Measurements from ENCODE around the gene TIMM23B.
A peak's percentile ranks its signal among the peaks of the same experiment; 100 is the strongest.
"Not testable (repeated sequence)": the region's sequence is repeated elsewhere in the genome, so short reads cannot be mapped to it uniquely, and the experiment has no call there.

TIMM23B gene, protein sequence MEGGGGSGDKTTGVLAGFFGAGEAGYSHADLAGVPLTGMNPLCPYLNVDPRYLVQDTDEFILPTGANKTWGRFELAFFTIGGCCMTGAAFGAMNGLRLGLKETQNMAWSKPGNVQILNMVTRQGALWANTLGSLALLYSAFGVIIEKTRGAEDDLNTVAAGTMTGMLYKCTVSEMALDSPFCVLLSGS

GRCh38 chr10:49941447-49942338, at the start of gene TIMM23B, which contains the start of gene PARG:
Gene TIMM23B, plus strand, starts transcription at chr10:49942053. Its CDS starts 142 bp downstream, at chr10:49942195.
Gene PARG, minus strand, starts transcription at chr10:49942027. Its CDS starts 302 bp downstream, at chr10:49941725.
- DNase-seq, result peak; percentile 33

GRCh38 chr10:49899999-49900398, 41.9 kb upstream of the TIMM23B start:
- not testable (repeated sequence) for DNase-seq

- DNase-seq, result not testable (repeated sequence)
These were observed 41.4 kb upstream of the TIMM23B start for GRCh38 chr10:49900406-49900805.

GRCh38 chr10:49903829-49904228, 38.0 kb upstream of the TIMM23B start:
- DNase-seq, result not testable (repeated sequence)

DNA sequence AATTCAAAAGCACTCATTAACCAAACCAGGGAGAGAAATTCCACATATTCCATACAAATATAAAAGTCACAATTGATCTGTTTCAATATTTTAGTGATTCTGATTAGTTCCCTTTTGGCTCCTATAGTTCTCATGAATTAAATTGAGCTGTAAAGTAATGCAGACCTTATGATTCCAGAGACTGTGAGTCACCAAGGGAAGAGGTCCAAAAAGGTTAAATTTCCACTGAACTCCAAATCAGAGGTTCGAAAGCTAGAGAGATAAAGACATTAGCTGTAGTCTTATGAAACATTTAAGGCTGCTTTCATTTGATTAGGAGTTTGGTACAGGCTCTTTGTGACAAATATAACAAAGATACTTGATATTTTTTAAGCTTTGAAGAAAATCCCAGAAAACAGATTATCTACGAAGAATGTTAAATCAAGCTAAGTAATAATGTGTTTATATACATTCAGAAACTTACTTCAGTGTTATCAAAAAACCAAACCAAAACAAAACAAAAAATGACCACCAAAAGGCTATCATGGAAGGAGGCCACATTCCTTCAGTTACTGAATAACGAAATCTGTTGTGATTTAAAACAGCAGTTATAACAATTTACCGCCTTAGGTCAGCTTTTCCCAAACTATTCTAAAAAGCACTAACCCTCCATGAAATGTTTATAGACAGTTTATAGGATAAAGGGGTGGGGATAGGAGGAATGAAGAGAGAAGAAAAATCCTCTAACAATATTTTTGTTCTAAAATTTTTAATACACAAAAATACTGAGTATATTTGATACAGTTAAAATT, 33.4 kb upstream of the TIMM23B start:
- DNase-seq, result not testable (repeated sequence)

DNA sequence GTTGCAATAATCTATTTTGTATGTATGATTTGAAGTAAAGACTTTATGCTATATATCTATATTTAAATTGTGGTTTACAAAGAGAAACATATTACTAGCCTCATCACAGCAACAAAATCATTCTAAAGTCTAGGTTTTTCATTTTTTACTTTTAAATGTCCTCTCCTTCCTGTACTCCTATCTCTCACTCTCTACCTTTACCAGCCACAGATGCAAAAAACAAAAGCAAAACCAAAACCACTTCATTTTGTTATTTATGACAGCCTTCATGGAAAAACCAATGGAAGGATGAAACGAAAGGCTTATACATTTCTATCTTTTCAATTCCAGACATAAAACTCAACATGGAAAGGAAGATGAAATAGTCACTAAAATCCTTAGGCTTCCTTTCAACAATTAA, 31.6 kb upstream of the TIMM23B start:
- not testable (repeated sequence) for DNase-seq

DNA sequence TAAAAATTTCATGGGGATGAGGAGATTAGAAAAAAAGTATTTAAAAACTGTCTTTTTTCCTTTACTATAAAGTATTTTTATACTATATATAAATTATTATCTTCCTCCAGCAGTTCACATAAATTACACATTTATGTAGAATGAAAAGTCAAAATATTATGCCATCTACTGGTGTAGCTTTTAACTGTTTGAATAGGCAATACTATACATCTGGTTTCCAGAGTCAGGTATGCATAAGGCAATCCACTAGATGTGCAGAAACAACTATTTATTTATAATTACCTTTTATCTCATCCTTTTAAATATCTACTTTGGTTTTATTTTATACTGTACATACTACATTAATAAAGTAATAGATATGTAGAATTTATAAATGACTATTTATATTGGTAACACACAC, 25.4 kb upstream of the TIMM23B start:
- not testable (repeated sequence) for DNase-seq

DNA sequence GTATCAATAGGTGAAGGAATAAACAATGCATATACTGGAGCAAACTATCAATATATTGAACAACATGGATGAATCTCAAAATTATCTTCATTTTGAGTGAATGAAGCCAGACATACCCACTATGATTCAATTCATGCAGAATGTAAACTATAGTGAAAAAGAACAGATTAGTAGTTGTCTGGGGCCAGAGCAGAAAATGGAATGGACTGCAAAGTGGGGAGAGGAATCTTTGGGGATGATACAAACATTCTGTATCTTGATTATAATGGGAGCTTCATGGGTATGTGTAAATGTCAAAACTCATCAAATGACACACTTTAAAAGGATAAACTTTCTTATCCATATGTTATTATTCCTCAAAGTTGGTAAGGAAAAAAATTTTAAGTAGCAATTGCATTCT, 23.9 kb upstream of the TIMM23B start:
- not testable (repeated sequence) for DNase-seq

GRCh38 chr10:49922041-49922440, 19.8 kb upstream of the TIMM23B start:
- DNase-seq, result not testable (repeated sequence)

GRCh38 chr10:49923572-49923971, 18.3 kb upstream of the TIMM23B start:
- DNase-seq, result not testable (repeated sequence)

DNA sequence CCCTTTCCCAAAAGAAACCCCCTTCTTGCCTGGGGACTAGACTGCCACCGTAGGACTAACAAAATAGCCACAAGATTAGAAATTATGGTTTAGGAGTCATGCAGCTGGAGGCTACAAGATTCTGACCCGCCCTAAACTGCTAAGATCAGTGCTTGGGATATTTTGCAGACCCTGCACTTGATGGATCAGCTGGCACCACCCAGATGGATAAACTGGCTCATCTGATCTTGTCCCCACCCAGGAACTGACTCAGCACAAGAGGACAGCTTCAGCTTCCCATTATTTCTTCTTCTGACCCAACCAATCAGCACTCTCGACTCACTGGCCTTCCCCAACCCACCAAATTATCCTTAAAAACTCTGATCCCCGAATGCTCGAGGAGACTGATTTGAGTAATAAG, 10.6 kb upstream of the TIMM23B start:
- DNase-seq, result not testable (repeated sequence)

DNA sequence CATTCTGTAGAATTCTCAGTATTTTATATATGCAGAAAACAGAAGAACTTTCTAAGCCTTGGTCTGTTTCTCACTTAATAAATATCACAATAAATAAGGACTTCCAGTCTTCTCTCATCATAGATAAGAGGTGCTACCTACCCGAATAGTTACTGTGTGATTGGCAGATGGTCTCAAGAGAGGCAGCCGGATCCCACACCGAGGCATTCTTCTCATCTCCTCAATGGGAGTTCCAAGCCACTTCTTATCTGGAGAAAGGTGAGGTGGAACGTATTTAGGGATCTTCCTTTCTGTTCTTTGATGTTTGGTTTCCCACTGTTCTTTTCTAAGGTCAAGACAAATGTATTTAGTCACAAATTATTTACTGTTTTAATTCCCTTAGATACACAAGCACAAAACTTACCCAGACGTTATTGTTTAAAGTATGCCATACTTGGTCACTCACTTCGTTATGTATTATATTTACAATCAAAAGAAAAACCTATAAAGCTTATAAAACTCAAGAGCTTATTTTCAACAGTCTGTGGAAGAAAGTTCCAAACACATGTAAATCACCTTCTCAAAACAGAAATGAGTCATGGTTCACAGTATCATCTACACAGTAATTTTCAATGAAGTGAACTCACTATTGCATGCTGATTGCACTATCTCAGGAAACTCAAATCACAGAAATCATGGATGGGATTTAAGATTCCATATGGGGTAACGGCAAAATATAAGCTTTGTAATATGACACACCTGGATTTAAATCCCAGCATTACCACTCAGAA, 9.7 kb upstream of the TIMM23B start:
- DNase-seq, result not testable (repeated sequence)

GRCh38 chr10:49942339-49942705, 469 bp downstream of the TIMM23B start:
- DNase-seq, result not testable (repeated sequence)

DNA sequence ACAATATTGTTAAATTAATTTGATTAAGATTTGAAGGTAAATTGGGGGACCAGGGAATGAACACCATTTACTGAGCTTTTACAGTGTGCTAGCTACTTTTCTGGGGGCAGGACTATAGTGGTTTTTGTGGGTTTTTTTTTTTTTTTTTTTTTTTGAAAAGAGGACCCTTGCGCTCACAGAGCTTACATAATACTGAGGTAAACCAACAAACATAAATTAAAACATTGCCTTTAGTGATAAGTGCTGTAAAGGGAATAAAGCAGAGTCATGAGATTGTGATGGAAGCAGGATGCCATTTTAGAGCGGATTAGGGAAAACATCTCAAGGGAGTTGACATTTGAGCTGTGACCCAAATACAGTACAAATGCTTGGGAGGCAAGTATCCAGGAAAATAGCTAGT, 1.8 kb downstream of the TIMM23B start:
- not testable (repeated sequence) for DNase-seq

GRCh38 chr10:49948142-49948541, 6.3 kb downstream of the TIMM23B start:
- not testable (repeated sequence) for DNase-seq

GRCh38 chr10:49948737-49949136, 6.9 kb downstream of the TIMM23B start:
- DNase-seq, result not testable (repeated sequence)

DNA sequence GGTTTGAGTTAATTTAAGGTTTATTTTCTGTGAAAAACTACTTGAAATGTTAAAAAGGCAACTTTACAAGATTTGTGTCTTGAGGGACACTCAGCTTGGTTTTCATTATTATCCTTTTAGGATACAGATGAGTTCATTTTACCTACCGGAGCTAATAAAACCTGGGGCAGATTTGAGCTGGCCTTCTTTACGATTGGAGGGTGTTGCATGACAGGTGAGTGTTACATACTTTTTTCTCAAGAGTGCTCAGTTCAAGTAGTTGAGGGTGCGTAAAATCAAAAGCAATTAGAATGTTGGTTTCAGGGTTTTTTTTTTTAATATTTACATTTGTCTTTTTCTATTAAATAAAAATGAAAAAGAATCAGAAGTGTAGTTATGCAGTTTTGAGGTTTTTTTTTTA, 10.2 kb downstream of the TIMM23B start:
- not testable (repeated sequence) for DNase-seq

DNA sequence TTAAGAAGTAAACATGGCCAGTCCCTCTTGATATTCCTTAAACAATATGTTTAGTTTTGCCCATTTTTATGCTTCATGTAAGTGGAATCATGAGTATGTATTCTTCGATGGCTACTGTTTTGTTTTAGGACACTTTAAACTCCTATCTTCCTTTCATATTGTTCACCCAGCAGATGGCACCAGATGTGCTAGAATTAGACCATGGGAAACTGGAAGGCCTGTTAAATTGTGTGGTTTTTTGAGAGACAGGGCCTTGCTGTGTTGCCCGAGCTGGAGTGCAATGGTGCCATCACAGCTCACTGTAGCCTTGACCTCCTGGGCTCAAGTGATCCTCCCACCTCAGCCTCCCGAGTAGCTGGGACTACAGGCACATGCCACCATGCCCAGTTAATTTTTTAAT, 11.3 kb downstream of the TIMM23B start:
- DNase-seq, result peak; percentile 3

- DNase-seq, result not testable (repeated sequence)
These were observed 28.5 kb downstream of the TIMM23B start for GRCh38 chr10:49970331-49970857.

DNA sequence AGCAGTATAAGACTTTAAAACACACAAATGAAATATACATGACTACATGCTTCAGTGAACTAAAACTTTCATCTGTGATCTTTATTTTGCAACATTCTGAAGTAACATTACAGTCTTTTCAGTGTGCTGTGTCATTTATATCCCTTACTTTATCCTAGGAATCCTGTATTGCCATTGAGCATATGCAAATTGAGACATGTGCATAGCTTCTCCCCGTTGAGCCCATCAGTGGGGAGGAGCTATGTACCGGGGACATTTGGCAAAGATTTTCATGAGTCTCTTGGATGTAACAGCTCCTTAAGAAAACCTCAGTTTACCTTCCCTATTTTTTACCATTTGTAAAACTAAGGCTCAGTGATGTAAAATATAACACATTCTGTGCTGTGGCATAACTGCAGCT, 29.6 kb downstream of the TIMM23B start:
- not testable (repeated sequence) for DNase-seq

DNA sequence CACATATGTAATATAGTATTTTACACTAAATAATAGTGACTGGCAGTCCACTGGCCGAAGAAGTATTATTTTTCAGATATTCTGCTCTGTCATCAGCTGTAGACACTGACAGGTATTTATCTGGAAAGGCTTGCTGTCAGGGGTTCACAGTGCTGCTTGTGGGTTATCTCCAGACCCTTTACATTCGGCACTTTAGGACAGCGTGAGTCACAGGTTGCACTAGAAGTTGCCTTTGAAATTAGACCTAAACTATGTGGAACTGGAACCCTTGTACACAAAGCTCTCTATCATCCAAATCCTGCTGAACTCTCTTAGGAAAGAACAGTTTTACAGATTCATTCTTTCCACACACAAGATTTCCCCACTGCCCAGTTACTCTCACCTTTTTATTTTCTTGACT, 30.2 kb downstream of the TIMM23B start:
- DNase-seq, result not testable (repeated sequence)

GRCh38 chr10:49977756-49978155, 35.9 kb downstream of the TIMM23B start:
- not testable (repeated sequence) for DNase-seq
